WTC11 (cell line): ENCODE results near the gene KLHDC2. TPM values are rescaled to one million over a fixed set of nuclear protein-coding genes. Genes with fewer than 3 reads are reported as not detected.
"Not testable (repeated sequence)": the region's sequence is repeated elsewhere in the genome, so short reads cannot be mapped to it uniquely, and the experiment has no call there.

ENCODE experiments used
- ATAC-seq: fragments of 200-7000 bp; cut with Tn5 transposase; 2 replicates; pipeline ENCODE4 v1.10.0; 2021; ENCODE audit warnings: mild to moderate bottlenecking, moderate library complexity
- CTCF ChIA-PET: fragments of 300-600 bp; sonication (Branson Sonifier 250); formaldehyde crosslinking; loops from one replicate; lab custom pipeline; 2021; ENCODE audit warnings: antibody characterized with exemption; lab: Charles Lee
- POLR2A ChIA-PET: fragments of 350-600 bp; sonication (Branson Sonifier 250); formaldehyde crosslinking; loops from one replicate; lab custom pipeline; 2021; ENCODE audit warnings: antibody characterized with exemption; lab: Charles Lee
- DNase-seq: peaks from one replicate; pipeline ENCODE4 v3.0.0; 2021; ENCODE audit warnings: low spot score
- H3K27ac Mint-ChIP-seq: 2 replicates; pipeline ENCODE4 v1.8.0; 2021; ENCODE audit warnings: mixed read lengths
- H3K27me3 Mint-ChIP-seq: 2 replicates; pipeline ENCODE4 v1.8.0; 2021; ENCODE audit warnings: low read depth, mild to moderate bottlenecking, moderate library complexity, mixed read lengths
- H3K36me3 Mint-ChIP-seq: 2 replicates; pipeline ENCODE4 v1.8.0; 2021; ENCODE audit warnings: mixed read lengths
- H3K4me1 Mint-ChIP-seq: 2 replicates; pipeline ENCODE4 v1.8.0; 2022; ENCODE audit warnings: mixed read lengths
- H3K4me3 Mint-ChIP-seq: 2 replicates; pipeline ENCODE4 v1.8.0; 2021; ENCODE audit warnings: mild to moderate bottlenecking, moderate library complexity, mixed read lengths
- H3K9me3 Mint-ChIP-seq: 2 replicates; pipeline ENCODE4 v1.8.0; 2021; ENCODE audit warnings: mixed read lengths
- CBFB ChIP-seq: sonication (generic); formaldehyde crosslinking; IDR thresholded peaks from 2 replicates; pipeline ENCODE4 v1.8.1; 2022; ENCODE audit warnings: mild to moderate bottlenecking, low read depth, missing genetic modification reagents
- EMX1 ChIP-seq: fragments of 250-450 bp; sonication (Bioruptor Pico); IDR thresholded peaks from 2 replicates; pipeline ENCODE4 v1.8.0; 2021; ENCODE audit warnings: mild to moderate bottlenecking
- ETV6 ChIP-seq: sonication (generic); formaldehyde crosslinking; IDR thresholded peaks from 2 replicates; pipeline ENCODE4 v1.8.1; 2022; ENCODE audit warnings: mild to moderate bottlenecking, missing genetic modification reagents
- GRHL2 ChIP-seq: fragments of 250-450 bp; sonication (Bioruptor Pico); IDR thresholded peaks from 2 replicates; pipeline ENCODE4 v1.8.0; 2022; ENCODE audit warnings: mild to moderate bottlenecking, moderate library complexity; ENCODE audit not compliant: insufficient replicate concordance, severe bottlenecking
- GTF2I ChIP-seq: fragments of 250-450 bp; sonication (Bioruptor Pico); conservative IDR thresholded peaks from 2 replicates; pipeline ENCODE4 v1.4.0; 2021; ENCODE audit warnings: mild to moderate bottlenecking
- MXD4 ChIP-seq: fragments of 250-450 bp; sonication (Bioruptor Pico); IDR thresholded peaks from 2 replicates; pipeline ENCODE4 v1.8.0; 2021; ENCODE audit warnings: mild to moderate bottlenecking, moderate library complexity, borderline replicate concordance
- NFYB ChIP-seq: sonication (generic); formaldehyde crosslinking; conservative IDR thresholded peaks from 2 replicates; pipeline ENCODE4 v1.8.0; 2022; ENCODE audit warnings: low read depth, missing genetic modification reagents
- SMAD3 ChIP-seq: sonication (generic); formaldehyde crosslinking; IDR thresholded peaks from 2 replicates; pipeline ENCODE4 v1.8.0; 2022; ENCODE audit warnings: missing genetic modification reagents, mild to moderate bottlenecking, borderline replicate concordance
- SMAD4 ChIP-seq: sonication (generic); formaldehyde crosslinking; IDR thresholded peaks from 2 replicates; pipeline ENCODE4 v1.8.0; 2022; ENCODE audit warnings: mild to moderate bottlenecking, missing genetic modification reagents
- SP1 ChIP-seq: sonication (generic); formaldehyde crosslinking; conservative IDR thresholded peaks from 2 replicates; pipeline ENCODE4 v1.8.1; 2022; ENCODE audit warnings: missing genetic modification reagents
- TEAD1 ChIP-seq: sonication (generic); formaldehyde crosslinking; IDR thresholded peaks from 2 replicates; pipeline ENCODE4 v1.8.0; 2022; ENCODE audit warnings: mild to moderate bottlenecking, missing genetic modification reagents
- ZNF317 ChIP-seq: sonication (generic); formaldehyde crosslinking; IDR thresholded peaks from 2 replicates; pipeline ENCODE4 v1.8.1; 2023; ENCODE audit warnings: low read depth, mild to moderate bottlenecking, moderate library complexity, missing genetic modification reagents, borderline replicate concordance
- ZNF416 ChIP-seq: fragments of 250-450 bp; sonication (Bioruptor Pico); IDR thresholded peaks from 2 replicates; pipeline ENCODE4 v1.9.0; 2021; ENCODE audit warnings: mild to moderate bottlenecking, inconsistent platforms
- ZNF423 ChIP-seq: fragments of 250-450 bp; sonication (Bioruptor Pico); IDR thresholded peaks from 2 replicates; pipeline ENCODE4 v2.1.2; 2022; ENCODE audit warnings: mild to moderate bottlenecking, moderate library complexity
- total RNA-seq: library from RNA; stranded (reverse); gene quantifications from 3 replicates; pipeline ENCODE4 v1.2.3, GENCODE V29; 2021
- TF ChIP-seq, protein P1 (sequence below): fragments of 250-450 bp; sonication (Bioruptor Pico); IDR thresholded peaks from 2 replicates; pipeline ENCODE4 v1.9.0; 2021; ENCODE audit warnings: mild to moderate bottlenecking
- TF ChIP-seq, protein P2 (sequence below): sonication (generic); formaldehyde crosslinking; IDR thresholded peaks from 2 replicates; pipeline ENCODE4 v1.8.1; 2022; ENCODE audit warnings: missing genetic modification reagents, borderline replicate concordance
- TF ChIP-seq, protein P3 (sequence below): fragments of 250-450 bp; sonication (Bioruptor Pico); IDR thresholded peaks from 2 replicates; pipeline ENCODE4 v1.9.0; 2021; ENCODE audit warnings: moderate library complexity, mild to moderate bottlenecking, inconsistent platforms, borderline replicate concordance
- TF ChIP-seq, protein P4 (sequence below): sonication (generic); formaldehyde crosslinking; IDR thresholded peaks from 2 replicates; pipeline ENCODE4 v1.8.1; 2022; ENCODE audit warnings: low read depth, missing genetic modification reagents, borderline replicate concordance
- TF ChIP-seq, protein P5 (sequence below): fragments of 250-450 bp; sonication (Bioruptor Pico); IDR thresholded peaks from 2 replicates; pipeline ENCODE4 v2.1.2; 2022; ENCODE audit warnings: mild to moderate bottlenecking, moderate library complexity
- TF ChIP-seq, protein P6 (sequence below): sonication (generic); formaldehyde crosslinking; IDR thresholded peaks from 2 replicates; pipeline ENCODE4 v1.8.0; 2023; ENCODE audit warnings: missing genetic modification reagents, mild to moderate bottlenecking, borderline replicate concordance

KLHDC2 gene
- total RNA-seq, 1 experiment from 2014 or later = 47.6 TPM

DNA sequence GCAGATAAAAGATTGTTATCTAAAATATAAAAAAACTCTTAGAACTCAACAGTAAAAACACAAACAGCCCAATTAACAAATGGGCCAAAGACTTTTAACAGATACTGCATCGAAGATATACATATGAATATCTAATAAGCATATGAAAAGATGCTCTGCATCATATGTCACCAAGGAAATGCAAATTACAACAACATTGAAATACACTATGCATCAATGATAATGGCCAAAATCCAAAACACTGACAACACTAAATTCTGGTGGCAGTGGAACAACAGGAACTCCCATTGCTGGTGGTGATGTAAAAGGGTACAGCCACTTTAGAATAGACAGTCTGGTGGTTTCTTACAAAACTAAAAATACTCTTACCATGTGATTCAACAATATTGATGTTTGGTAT, 40.8 kb downstream of the KLHDC2 start:
- TF ChIP-seq SMAD3 (CRISPR knock-in tag) = no peak
- TF ChIP-seq GTF2I (CRISPR knock-in tag) = no peak
- TF ChIP-seq CBFB = no peak
- TF ChIP-seq EMX1 (CRISPR knock-in tag) = no peak
- TF ChIP-seq ZNF416 (CRISPR knock-in tag) = no peak
- TF ChIP-seq, protein P1, sequence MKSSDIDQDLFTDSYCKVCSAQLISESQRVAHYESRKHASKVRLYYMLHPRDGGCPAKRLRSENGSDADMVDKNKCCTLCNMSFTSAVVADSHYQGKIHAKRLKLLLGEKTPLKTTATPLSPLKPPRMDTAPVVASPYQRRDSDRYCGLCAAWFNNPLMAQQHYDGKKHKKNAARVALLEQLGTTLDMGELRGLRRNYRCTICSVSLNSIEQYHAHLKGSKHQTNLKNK = no peak
- TF ChIP-seq, protein P2, sequence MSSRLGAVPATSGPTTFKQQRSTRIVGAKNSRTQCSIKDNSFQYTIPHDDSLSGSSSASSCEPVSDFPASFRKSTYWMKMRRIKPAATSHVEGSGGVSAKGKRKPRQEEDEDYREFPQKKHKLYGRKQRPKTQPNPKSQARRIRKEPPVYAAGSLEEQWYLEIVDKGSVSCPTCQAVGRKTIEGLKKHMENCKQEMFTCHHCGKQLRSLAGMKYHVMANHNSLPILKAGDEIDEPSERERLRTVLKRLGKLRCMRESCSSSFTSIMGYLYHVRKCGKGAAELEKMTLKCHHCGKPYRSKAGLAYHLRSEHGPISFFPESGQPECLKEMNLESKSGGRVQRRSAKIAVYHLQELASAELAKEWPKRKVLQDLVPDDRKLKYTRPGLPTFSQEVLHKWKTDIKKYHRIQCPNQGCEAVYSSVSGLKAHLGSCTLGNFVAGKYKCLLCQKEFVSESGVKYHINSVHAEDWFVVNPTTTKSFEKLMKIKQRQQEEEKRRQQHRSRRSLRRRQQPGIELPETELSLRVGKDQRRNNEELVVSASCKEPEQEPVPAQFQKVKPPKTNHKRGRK (CRISPR knock-in tag) = no peak
- no peak for TF ChIP-seq SMAD4 (CRISPR knock-in tag)
- no peak for TF ChIP-seq GRHL2 (CRISPR knock-in tag)
- TF ChIP-seq, protein P3, sequence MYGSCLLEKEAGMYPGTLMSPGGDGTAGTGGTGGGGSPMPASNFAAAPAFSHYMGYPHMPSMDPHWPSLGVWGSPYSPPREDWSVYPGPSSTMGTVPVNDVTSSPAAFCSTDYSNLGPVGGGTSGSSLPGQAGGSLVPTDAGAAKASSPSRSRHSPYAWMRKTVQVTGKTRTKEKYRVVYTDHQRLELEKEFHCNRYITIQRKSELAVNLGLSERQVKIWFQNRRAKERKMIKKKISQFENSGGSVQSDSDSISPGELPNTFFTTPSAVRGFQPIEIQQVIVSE (CRISPR knock-in tag) = no peak

DNA sequence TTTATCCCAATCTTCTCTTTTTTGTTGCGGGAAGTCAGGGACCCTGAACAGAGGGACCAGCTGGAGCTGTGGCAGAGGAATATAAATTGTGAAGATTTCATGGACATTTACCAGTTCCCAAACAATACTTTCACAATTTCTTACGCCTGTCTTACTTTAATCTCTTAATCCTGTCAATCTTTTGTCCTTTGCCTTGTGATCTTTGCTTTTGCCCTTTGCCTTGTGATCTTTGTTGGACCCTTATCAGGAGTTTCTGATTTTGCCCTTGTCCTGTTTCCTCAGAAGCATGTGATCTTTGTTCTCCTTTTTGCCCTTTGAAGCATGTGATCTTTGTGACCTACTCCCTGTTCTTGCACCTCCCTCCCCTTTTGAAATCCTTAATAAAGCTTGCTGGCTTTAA, 48.2 kb downstream of the KLHDC2 start:
- H3K4me3 Mint-ChIP-seq, DNase-seq, H3K4me1 Mint-ChIP-seq, H3K27ac Mint-ChIP-seq, ATAC-seq, POLR2A ChIA-PET, H3K27me3 Mint-ChIP-seq, CTCF ChIA-PET: not testable (repeated sequence)
- peaks cover 15% of the 10 kb centered on the region for H3K9me3 Mint-ChIP-seq
- H3K36me3 Mint-ChIP-seq = peaks cover 84% of the 10 kb centered on the region

More for the DNA sequence above, 40.8 kb downstream of the KLHDC2 start:
- H3K27ac Mint-ChIP-seq = peak overlapping the region; percentile 54; the same call in 1 of the 2 replicates
- no peak for DNase-seq
- H3K36me3 Mint-ChIP-seq = peaks cover 58% of the 10 kb centered on the region
- H3K4me1 Mint-ChIP-seq = peaks cover 15% of the 10 kb centered on the region
- H3K9me3 Mint-ChIP-seq = no peaks in the 10 kb centered on the region
- H3K27me3 Mint-ChIP-seq = no peaks in the 10 kb centered on the region
- H3K4me3 Mint-ChIP-seq = no peak overlapping the region
- ChIA-PET CTCF (no interaction called here), POLR2A (no interaction called here)
- no peak for ATAC-seq

DNA sequence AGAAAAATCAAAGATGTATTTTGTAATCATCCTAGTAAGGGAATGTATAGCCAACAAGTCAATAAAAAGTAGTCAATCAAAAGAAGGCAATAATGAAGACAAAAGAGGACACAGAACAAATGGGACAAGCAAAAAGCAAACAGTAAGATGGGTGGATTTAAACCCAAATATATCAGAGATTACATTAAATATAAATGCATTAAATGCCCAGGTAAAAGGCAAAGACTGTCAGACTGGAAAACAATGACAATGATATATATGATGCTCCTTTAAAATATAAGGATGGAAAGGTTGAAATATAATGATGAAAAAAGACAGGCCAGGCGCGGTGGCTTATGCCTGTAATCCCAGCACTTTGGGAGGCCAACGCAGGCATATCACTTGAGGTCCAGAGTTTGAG, 48.9 kb downstream of the KLHDC2 start:
- ATAC-seq (no peak), DNase-seq (no peak)
- ChIA-PET POLR2A (no interaction called here), CTCF (interaction anchor here (1.6 kb wide), 1 partner anchor 14 kb away, joined by 7 read pairs; no protein-coding TSS in a partner anchor)
- H3K27ac Mint-ChIP-seq = no peak overlapping the region
- no peak overlapping the region for H3K4me3 Mint-ChIP-seq
- H3K27me3 Mint-ChIP-seq = no peaks in the 10 kb centered on the region
- peaks cover 15% of the 10 kb centered on the region for H3K9me3 Mint-ChIP-seq
- peaks cover 78% of the 10 kb centered on the region for H3K36me3 Mint-ChIP-seq
- H3K4me1 Mint-ChIP-seq = no peaks in the 10 kb centered on the region
- TF ChIP-seq, protein P4, sequence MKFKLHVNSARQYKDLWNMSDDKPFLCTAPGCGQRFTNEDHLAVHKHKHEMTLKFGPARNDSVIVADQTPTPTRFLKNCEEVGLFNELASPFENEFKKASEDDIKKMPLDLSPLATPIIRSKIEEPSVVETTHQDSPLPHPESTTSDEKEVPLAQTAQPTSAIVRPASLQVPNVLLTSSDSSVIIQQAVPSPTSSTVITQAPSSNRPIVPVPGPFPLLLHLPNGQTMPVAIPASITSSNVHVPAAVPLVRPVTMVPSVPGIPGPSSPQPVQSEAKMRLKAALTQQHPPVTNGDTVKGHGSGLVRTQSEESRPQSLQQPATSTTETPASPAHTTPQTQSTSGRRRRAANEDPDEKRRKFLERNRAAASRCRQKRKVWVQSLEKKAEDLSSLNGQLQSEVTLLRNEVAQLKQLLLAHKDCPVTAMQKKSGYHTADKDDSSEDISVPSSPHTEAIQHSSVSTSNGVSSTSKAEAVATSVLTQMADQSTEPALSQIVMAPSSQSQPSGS (CRISPR knock-in tag) = no peak
- no peak for TF ChIP-seq NFYB (CRISPR knock-in tag)
- no peak for TF ChIP-seq SP1
- no peak for TF ChIP-seq ZNF317 (CRISPR knock-in tag)
- TF ChIP-seq ETV6 (CRISPR knock-in tag) = no peak
- no peak for TF ChIP-seq ZNF423 (CRISPR knock-in tag)
- TF ChIP-seq, protein P5, sequence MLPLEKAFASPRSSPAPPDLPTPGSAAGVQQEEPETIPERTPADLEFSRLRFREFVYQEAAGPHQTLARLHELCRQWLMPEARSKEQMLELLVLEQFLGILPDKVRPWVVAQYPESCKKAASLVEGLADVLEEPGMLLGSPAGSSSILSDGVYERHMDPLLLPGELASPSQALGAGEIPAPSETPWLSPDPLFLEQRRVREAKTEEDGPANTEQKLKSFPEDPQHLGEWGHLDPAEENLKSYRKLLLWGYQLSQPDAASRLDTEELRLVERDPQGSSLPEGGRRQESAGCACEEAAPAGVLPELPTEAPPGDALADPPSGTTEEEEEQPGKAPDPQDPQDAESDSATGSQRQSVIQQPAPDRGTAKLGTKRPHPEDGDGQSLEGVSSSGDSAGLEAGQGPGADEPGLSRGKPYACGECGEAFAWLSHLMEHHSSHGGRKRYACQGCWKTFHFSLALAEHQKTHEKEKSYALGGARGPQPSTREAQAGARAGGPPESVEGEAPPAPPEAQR (CRISPR knock-in tag) = no peak
- no peak for TF ChIP-seq TEAD1 (CRISPR knock-in tag)
- TF ChIP-seq, protein P6, sequence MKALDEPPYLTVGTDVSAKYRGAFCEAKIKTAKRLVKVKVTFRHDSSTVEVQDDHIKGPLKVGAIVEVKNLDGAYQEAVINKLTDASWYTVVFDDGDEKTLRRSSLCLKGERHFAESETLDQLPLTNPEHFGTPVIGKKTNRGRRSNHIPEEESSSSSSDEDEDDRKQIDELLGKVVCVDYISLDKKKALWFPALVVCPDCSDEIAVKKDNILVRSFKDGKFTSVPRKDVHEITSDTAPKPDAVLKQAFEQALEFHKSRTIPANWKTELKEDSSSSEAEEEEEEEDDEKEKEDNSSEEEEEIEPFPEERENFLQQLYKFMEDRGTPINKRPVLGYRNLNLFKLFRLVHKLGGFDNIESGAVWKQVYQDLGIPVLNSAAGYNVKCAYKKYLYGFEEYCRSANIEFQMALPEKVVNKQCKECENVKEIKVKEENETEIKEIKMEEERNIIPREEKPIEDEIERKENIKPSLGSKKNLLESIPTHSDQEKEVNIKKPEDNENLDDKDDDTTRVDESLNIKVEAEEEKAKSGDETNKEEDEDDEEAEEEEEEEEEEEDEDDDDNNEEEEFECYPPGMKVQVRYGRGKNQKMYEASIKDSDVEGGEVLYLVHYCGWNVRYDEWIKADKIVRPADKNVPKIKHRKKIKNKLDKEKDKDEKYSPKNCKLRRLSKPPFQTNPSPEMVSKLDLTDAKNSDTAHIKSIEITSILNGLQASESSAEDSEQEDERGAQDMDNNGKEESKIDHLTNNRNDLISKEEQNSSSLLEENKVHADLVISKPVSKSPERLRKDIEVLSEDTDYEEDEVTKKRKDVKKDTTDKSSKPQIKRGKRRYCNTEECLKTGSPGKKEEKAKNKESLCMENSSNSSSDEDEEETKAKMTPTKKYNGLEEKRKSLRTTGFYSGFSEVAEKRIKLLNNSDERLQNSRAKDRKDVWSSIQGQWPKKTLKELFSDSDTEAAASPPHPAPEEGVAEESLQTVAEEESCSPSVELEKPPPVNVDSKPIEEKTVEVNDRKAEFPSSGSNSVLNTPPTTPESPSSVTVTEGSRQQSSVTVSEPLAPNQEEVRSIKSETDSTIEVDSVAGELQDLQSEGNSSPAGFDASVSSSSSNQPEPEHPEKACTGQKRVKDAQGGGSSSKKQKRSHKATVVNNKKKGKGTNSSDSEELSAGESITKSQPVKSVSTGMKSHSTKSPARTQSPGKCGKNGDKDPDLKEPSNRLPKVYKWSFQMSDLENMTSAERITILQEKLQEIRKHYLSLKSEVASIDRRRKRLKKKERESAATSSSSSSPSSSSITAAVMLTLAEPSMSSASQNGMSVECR (CRISPR knock-in tag) = no peak
- no peak for TF ChIP-seq ZNF416 (CRISPR knock-in tag)
- TF ChIP-seq MXD4 = no peak
